Activated CD8-positive, alpha-beta memory T cell treated with anti-CD3 and anti-CD28 coated beads for 48 hours (primary cell): Measurements from ENCODE around the gene GDF11.

Experiments used
- DNase-seq, 3 experiments: peaks; one replicate each; pipeline ENCODE4 v3.0.0-alpha.2; 2020; ENCODE audit warnings: low read depth in 2 of 3, low spot score in 2 of 3

Gene GDF11

GRCh38 chr12:55789893-55790292 is 47.0 kb downstream of the GDF11 start:
- DNase-seq = no peak

- no peak for DNase-seq
These were observed 53.0 kb downstream of the GDF11 start for GRCh38 chr12:55795950-55796349.

- DNase-seq = no peak
These were observed 54.1 kb downstream of the GDF11 start for GRCh38 chr12:55797068-55797467.

GRCh38 chr12:55797550-55797949 is 54.6 kb downstream of the GDF11 start:
- no peak for DNase-seq
